Activated CD4-positive, CD25-positive, alpha-beta regulatory T cell (primary cell): Measurements from ENCODE around the gene NUDC.
"Not testable (repeated sequence)": the region's sequence is repeated elsewhere in the genome, so short reads cannot be mapped to it uniquely, and the experiment has no call there.

Experiments used
- DNase-seq, 4 experiments: peaks; one replicate each; lab custom pipeline; 2025; lab: John Stamatoyannopoulos, UW

Gene NUDC

DNA sequence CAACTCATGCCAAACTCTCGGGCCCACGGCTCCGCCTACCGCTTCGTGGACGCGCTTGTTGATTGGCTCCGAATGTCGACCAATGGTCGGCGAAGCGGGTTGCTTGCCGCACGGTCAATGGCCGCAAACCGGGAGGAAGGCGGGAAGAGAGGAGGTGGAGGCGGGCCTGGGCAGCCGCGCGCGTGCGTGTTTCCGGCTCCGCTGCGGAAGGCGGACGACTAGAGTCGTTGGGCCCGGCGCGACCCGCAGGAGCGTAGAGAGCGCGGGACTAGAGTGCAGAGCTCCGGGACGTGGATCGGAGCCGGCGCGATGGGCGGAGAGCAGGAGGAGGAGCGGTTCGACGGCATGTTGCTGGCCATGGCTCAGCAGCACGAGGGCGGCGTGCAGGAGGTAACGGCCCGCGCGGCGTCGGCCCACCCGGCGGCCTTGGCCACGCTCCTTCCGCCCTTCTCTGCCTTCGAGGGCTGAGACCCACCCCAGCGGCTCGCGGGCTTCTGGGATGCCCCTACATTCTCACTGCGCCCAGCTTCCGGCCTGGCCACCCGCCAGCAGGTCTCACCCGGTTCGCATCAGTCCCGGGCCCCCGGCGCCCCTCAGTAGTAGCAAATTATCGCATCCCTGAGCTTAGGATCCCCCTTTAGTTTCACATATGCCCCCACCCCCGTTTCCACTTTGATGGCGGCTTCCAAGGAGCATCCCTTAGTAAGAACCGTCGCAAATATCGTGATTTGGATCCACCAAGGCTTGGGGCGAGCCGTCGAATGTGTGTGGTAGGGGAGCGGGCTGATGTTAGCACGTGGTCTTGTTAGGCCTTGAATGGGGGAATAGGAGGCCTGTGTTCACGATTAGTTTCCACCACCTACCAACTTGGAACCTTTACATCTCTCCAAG is at the start of gene NUDC:
NUDC (plus strand) TSS at position 204 of the 891 bp plus-strand sequence; CDS start at position 310, 106 bp downstream.
- DNase-seq = peak; percentile 85 to 95 (median 92)

DNA sequence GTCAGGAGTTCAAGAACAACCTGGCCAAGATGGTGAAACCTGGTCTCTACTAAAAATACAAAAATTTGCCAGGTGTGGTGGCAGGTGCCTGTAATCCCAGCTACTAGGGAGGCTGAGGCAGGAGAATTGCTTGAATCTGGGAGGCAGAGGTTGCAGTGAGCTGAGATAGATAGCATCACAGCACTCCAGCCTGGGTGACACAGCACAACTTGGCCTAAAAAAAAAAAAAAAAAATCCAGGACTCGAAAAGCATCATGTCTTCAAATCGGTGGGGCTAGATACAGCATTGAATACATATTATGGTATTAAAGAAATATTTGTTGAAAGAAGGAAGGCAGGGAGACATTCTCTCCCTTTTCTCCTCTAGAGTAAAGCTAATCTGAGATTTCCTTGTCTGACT is 48.4 kb upstream of the NUDC start:
- not testable (repeated sequence) for DNase-seq

DNA sequence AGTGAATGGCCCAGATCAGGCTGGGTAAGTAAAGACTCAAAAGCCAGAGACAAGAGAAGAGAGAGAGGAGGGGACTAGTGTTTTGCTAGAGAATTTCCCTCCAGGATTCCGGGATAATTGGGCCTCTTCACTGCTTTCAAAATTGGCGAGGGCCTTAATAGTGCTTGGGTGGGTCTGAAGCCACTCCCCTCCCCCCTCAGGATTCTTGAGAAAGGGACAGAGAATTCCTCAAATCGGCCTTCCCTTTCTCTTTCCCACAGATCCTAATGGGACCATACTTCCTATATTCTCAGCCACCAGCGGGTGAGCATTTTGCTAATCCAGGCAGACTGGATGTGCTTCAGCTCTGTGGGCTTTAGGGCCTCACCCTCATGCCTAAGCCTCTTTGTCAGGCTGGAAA is 46.6 kb upstream of the NUDC start:
- DNase-seq = no peak

DNA sequence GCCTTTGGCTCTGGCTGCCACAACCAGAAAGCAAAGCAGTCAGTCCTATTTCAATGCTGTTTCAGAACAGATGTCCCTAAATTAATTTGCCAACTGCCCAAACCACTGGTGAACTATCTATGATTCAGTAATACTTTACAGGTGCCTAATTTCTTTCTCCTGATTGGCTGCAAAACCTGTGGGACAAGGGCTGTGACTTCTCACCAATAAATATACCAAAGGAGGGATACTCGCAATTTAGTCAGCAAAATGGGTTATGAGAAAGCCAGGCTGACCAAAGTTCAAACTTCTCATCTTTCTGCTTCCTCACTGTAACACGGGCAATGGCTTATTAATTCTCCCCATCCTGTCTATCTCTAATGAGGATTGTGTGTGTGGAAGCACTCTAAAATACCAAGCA is 44.2 kb upstream of the NUDC start:
- DNase-seq = no peak

DNA sequence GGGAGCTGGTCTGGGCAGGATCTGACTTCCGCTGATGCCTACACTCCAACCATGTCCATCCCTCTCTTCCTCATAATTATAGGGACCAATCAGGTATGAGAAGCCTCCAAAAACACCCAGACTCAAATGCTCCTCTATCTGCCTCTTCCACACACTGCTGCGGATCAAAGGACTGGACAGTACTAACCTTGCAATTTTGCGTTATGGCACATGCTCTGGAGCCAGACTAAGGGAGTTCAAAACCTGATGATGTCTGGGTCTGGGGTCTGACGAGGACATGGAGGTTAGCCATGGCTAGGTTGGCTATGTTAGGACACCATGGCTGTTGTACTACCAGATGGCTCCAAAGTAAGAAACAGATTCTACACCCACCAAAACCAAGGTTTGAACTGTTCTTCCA is 41.8 kb upstream of the NUDC start:
- DNase-seq = no peak

DNA sequence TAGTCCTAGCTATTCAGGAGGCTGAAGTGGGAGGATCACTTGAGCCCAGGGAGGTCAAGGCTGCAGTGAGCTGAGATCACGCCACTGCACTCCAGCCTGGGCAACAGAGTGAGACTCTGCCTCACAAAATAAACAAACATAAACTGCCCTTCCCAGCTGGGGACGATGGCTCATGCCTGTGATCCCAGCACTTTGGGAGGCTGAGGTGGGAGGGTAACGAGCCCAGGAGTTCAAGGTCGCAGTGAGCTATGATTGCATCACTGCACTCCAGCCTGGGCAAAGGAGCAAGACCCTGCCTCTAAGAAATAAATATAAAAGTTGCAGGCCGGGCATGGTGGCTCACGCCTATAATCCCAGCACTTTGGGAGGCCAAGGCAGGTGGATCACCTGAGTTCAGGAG is 39.9 kb upstream of the NUDC start:
- DNase-seq = not testable (repeated sequence)

DNA sequence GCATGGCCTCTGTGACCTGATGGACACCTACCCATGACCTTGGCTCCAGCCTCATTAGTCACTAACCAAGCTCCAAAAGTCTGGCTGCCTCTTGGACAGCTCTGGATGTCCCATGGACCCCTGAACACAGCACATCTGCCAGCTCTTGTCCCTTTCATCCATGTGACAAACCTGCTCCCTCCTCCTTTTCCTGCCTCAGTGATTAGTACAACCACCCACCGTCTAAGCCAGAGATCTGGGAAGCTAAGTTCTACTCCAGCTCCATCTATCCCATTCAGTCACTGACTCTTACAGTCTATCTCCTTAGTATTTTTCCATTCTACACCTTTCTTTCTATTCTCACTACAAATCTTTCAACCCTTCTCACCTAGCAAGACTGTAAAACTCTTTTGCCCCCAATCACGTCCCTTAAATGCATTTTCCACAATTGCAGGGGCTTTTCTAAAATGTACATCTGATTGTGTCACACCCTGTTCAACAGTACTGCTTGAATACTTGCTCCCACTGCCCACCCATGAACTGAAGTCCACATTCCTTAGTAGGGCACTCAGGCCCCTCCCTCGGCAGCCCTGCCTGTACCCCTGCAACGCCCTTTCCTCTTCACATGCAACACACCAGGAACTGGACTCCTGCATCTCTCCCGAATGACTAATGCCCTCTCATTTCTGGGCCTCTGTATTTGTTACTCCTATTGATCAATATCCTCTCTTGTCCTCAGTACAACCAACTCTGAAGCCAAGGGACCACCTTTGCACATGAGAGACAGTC is 38.7 kb upstream of the NUDC start:
- DNase-seq = no peak

DNA sequence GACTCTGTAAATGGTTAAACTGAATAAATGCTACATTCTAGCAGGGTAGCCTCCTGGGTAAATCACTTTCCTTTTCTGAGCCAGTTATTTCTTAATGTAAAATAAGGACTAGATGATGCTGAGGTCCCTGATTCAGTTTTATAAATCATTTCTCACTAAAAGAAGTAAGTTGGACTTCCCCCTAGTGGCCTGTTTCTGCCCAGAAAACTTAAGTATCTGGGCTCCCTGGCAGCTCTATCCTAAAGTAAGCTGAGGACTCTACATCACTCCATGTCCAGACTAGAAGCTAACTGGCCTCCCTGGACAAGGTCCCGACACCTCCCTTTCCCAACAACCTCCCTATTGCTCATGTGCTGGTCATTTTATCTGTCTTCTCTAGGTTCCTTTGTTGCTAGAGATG is 34.4 kb upstream of the NUDC start:
- DNase-seq = no peak

DNA sequence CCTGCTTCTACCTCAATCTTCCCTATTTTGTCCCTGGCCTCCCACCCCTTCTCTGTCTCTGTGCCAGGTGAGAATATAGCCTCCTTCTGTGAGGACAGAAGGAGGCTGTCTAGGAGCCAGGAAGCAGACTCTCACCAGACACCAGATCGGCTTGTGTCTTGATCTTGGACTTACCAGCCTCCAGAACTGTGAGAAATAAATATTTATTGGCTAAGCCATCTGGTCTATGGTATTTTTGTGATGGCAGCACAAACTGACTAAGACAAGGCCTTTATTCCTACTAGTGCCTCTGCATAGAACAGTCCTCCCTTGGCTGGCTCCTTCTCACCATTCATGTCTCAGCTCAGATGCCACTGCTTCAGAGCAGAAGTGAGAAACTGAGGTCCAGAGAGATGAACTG is 33.3 kb upstream of the NUDC start:
- DNase-seq = no peak

DNA sequence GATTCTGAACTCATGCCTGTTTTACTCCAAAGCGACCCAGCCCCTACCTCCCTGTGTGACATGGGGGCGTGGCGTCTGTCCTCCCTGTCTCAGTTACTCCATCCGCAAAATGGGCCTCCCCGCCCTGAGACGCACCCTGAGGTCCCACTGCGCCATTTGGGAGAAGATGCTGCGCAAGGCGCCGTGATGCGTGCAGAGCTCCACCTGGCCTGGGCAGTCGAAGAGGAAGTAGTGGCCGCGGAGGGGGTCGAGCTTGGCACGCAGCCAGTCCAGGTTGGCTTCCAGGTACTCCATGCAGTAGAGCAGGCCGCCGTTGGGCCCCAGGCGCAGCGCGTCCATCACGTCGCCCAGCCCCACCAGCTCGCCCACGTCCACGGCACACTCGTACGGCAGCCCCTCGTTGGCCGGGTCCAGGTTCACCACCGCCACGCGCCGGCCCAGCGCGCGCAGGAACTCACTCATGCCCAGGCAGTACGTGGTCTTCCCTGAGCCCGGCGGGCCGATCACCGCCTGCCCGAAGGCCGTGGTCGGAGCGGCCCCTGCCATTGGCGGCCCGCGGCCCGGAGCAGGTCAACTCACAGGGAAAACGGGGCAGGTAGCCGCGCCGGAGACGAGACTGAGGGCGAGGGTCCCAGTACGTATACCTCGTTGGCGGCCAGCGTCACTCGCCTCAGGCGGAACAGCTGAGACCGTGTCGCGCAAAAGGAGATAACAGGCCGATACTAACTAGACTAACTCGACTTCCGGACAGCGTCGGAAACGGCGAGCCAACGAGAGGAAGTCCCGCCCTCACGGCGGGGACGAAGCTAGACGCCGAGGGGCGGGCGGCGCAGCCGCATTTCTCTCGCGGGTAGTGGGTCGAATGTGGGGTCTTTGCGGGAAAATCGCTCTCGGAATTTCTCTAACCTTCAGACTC is 31.7 kb upstream of the NUDC start, which contains the start of gene GPN2:
GPN2 (minus strand) TSS at position 733 of the 916 bp plus-strand sequence; CDS start at position 546, 187 bp downstream.
- DNase-seq = peak; percentile 47 to 64 (median 58)

DNA sequence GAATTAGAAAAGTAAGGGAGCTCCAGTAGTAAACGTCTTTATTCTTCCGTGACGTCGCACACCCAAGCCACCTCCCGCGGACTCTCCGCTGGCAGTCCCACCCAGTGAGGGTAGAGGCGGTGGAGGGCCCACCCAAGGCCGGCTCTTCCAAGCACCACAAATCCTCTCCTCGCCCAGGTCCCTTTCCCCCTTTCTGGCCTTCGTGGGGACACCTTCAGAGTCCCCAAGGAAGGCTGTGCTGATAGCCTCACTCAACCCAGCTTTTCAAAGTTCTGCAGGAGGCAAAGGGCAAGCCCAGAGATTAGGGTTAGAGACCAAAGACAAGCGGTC is 31.1 kb upstream of the NUDC start:
- DNase-seq = no peak

DNA sequence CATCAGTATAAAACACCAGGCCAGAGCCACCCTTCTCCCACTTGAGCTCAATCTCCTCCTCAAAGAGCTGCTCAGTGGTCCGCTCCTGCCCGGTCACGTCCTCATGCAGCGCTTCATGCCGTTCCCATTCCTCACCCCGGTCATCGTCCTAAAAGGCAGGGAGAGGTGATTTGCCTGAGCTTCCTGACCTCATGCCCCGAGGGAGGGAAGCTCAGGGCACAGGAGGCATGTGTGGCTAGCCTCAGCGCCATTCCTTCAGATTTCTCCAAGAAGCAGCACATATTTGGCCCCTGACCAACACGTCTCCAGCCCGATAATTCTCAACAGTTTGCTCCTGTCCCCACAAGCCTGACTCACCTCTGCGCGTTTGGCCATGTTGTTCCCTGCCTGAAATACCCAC is 27.3 kb upstream of the NUDC start:
- no peak for DNase-seq

DNA sequence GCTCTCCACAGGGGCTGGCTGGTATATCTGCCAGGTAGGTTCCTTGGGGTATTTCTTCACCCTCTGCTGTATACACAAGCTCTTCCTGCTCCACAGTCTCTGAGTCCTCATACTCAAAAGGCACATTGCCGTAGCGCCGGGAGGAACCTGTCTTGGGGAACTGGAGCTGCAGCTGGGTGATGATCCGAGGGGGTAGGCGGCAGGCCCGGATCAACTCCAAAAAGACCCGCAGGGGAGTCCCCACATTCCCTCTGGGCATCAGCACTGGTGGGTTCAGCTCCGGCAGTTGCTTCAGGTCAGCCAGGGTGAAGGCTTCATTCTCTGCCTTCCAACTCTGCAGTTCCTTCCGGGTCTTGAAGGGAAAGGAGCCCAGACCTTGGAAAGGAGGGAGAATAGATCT is 24.2 kb upstream of the NUDC start:
- DNase-seq = no peak

DNA sequence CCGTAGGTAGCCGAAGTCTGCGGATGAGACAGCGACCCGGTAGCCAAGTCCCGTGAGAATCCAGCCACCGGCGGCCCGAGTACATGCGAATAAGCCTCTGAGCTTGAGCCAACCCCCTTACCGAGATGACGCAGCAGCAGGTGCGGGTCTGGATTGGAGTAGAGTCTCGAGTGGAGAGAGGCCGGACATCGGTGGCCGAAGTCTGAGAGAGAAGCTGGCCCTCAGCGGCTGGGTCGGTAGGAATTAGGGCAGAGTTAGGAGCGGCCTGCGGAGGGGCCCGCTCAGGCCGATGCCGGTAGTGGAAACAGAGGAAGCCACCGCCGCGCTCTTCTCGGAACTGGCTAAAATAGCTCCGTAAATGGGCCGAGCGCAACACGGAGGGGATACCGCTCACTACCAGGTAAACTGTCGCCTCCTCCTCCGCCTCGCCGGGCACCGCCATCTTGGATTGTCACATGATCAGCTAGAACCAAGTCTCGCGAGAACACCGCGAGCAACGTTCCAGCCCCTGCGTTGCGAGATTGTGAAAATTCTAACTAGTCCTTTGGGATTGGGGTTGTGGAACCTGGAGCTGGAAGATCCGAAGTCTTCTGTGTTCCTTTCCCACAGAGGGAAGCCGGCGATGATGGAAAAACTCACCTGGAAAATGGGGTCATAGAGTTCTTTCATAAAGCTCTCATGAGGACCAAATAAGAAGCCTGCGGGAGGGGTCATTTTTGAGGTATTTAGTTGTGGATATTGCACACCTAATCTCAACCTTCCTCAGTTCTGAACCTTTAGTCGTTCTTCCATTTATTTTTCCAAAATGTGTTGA is 21.3 kb upstream of the NUDC start, which contains the start of gene GPATCH3:
GPATCH3 (minus strand) TSS at position 467 of the 814 bp plus-strand sequence; CDS start at position 442, 25 bp downstream.
- peak; percentile 75 to 80 (median 76) for DNase-seq

DNA sequence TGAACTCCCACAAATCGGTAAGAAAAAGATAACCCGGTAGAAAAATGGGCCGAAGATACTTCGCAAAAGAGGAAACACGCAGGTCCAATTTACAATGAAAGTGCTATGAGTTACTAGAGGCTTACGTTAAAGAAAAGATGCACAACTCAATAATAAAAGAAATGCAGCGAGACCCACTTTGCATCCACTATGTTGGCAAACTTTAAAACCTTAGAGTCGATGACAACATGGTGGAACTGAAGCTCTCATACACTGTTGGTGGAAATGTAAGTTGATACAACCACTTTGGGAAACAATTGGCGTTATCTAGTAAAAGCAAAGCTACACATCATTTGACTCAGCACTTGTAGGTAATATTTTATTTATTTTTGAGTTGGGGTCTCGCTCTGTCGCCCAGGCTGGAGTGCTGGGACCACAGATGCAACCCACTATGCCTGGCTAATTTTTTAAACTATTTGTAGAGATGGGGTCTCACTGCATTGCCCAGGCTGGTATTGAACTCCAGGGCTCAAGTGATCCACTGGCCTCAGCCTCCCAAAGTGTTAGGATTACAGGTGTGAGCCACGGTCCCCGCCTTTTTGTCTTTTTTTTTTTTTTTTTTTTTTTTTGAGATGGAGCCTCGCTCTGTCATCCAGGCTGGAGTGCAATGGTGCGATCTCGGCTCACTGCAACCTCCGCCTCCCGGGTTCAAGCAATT is 20.6 kb upstream of the NUDC start:
- no peak for DNase-seq

DNA sequence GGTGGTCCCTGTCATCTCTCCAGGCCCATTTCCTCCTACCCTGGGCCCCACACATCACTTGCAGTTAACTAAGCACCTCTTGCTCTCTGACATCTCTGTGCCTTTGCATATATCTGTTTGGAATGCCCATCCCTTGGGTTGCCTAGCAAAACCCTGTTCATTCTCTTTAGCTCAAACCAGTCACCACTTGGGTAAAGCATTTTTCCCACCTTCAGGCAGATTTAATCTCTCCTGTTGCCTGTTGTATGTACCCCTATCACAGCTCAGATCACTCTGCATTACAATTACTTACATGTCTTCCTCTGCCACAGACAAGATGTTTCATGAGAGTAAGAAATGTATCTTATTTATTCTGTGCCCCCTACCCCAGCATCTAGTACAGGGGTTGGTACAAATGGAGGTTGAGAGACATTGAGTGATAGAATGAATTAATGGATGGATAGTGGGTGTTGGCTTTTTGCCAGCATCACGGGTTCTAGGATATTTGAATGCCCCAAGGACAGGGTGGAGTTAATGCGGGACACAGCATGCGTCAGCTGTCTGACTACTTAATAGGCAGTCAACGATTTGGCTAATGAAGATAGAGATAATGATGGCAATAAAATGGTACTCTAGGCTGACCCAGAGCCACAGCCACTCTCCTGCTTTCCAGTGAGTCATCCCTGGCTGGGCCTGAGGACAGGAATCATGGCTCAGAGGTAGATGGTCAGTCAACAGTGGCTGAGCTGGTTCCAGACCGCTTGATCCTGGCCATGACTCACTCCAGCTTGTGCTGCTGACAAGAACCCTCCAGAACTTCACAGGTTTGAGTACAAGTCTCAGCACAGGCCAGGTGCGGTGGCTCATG is 14.2 kb upstream of the NUDC start:
- no peak for DNase-seq

DNA sequence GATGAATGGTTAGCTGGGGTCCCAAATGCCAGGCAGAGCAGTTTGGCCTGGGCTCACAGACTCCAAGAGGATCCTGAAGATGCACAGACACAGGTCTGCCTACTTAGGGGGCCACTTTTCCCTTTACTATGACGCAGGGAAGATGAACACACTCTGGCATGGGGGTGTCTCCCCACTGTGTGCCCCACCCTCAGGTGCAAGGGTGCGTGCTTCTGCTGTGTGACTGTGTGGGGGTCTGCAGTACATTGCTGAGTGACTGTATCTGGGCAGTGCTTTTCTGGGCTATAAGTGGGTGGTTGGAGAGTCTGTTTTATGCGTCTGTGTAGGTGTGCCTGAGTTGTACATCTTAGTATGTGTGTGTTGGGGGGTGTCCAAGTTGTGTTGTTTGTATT is 11.6 kb upstream of the NUDC start:
- DNase-seq = no peak

DNA sequence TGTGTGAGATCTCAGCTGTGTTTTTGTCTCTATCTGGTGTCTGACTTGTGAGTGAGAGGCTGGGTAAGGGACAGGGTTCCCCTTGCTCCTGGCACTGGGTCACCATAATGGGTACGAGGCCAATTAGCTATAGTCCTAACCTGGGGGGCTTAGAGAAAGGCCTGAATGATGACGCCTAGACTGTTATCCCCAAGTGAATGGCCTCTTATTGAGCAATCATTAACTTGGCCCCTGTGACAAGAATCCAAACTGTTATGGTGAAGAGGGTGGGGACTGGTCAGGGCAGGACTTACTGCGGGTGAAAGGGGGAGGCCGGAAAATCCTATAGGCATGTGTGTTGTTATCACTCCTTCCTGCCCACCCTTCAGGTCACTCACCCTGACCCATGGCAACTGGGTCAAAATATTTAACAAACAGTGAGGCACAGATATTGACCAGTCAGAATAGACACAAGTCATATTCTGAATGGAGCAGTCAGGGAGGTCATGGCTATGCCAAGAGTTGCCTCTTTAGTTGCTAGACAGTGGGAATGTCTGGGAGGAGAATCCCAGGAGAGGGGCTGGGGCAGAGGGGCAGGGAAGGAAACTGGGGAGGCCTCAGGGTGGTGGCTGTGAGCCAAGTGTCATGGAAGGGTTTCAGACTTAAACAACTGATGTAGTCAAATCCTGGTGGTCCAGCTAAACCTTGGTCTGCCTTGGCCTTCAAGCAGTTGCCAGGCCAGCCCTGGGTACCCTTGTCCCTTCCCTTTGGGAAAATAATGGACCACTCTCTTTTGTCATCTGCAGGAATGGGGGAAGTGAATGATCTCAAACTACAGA is 11.0 kb upstream of the NUDC start:
- no peak for DNase-seq
